Stimulated activated CD4-positive, alpha-beta T cell treated with anti-CD3 and anti-CD28 coated beads, Interleukin-2, amount 100 ng/mL, for 4 hours (primary cell): ENCODE measurements around the gene LY6G6F.

Experiments used
- DNase-seq: peaks from one replicate; pipeline ENCODE4 v3.0.0-alpha.2; 2020; ENCODE audit warnings: low read depth

The LY6G6F gene

GRCh38 chr6:31676904-31677303, 29.8 kb upstream of the LY6G6F start:
- DNase-seq: no peak

- DNase-seq: no peak
Measured at GRCh38 chr6:31677955-31678354, 28.7 kb upstream of the LY6G6F start.

GRCh38 chr6:31680226-31681134, 26.2 kb upstream of the LY6G6F start, which contains the start of gene LY6G5C:
Gene LY6G5C (minus strand): TSS chr6:31681067. CDS start chr6:31680373, 694 bp downstream.
- no peak for DNase-seq

GRCh38 chr6:31681135-31681671, 25.5 kb upstream of the LY6G6F start:
- DNase-seq: no peak

GRCh38 chr6:31683591-31683990, 23.1 kb upstream of the LY6G6F start:
- DNase-seq: no peak

DNA sequence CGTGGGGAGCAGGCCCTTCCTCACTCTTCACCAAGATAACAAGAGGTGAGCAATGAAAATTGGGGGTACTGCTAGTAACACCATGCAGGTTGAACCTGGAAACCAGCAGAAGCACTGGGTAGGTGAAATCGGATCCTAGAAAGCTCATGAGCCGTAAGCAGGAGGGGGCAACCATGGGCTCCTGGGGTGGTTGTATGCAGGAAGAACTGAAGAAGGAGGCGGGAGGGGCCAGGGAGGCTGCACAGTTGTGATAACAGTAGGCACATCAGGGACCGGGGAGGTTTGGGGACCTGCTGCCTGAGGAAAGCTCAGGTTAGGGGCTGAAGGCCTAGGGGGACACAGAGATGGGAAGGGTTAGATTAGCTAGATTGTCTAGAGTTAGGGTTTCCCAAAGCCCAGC, 20.2 kb upstream of the LY6G6F start:
- no peak for DNase-seq

DNA sequence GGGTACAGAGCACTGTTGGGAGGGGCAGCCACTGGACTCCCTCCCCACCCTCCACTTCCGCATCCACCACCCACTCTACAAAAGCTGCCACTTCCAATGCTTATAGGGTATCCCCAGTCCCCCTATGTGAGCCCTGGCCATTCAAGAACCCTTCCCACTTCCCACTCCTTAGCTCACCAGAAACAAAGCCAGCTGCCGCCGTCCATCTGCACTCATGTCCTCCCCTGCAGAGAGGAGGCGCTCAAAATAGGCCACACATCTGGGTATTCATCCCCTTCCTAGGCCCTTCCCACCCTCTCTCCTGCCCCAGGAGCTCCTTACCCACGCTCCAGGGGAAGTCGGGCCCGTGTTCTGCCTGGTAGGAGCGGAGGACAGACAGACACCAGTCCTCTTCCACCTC, 19.3 kb upstream of the LY6G6F start:
- no peak for DNase-seq

DNA sequence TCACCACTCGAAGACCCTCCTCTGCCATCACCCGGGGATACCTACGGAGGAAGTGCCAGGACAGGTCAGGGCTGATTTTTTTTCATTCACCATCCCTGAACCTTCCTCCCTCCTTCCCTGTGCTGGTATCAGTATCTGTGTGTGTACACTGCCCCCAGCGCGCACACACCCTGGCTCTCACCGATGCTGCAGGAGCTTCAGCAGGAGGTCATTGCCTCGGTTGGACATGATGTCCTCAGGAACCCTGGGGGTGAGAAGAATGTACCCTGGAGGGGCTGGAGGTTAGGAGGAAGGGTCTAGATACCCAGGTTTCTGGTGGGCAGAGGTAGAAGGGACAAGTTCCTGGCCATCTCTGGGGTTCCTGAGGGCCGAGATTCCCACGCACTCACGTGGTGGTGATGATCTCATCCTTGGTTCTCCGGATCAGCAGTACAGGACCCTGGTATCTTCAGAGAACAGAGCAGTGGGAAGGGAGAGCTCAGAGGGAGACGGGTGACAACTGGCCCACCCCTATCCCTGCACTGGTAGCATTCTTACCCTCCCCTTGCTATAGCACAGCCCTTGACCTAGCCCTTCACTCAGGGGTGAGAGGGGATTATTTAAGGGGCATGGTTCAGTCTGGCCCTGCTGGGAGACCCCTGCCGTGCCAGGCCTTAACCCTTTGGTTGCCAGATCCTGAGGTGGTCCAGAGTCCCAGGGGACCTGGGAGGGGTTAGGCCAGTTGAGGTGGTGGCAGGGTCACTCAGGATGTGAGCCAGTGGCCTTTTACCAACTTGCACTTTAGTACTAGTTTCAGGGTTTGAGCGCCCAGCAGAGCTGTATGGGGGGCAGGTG, 18.6 kb upstream of the LY6G6F start:
- no peak for DNase-seq

DNA sequence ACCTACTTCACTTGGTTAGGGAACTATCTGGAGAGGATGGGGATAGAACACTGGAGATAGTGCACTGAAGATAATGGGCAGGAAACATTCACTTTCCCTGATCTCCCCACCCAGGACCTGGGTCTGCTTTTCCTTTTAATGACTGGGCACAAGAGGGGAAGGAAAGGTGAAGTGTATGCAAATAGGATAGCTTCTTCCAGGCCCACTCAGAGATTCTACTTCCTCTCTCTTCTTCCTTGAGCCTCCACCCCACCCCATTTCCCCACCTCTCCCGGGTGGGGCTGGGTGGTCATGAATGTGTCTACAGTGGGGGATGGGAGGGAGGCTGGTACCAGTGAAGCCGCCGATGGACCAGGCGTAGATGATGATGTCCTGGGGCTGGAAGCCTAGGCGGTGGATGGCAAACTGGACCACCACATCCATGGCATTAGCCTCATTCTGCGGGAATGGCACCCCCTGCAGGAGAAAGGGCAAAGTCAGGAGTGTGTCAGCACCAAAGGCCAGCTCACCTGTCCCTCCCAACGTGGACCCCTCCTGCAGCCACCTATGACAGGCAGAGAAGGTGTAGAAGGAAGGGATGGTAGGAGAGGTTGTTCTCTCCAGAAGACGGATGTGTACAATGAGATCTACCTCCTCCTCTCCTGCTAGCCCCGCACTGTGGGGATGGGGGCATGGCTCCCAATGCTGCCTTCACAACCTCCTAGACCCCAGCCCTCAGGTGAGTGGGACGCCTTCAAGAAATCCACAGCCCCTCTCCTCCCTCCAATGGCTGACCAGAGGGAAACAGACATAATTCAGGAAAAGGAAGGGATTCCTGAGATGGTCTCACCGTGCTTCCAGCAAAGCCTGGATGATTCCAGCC, 17.2 kb upstream of the LY6G6F start:
- no peak for DNase-seq

GRCh38 chr6:31690231-31691077, 16.2 kb upstream of the LY6G6F start:
- no peak for DNase-seq

DNA sequence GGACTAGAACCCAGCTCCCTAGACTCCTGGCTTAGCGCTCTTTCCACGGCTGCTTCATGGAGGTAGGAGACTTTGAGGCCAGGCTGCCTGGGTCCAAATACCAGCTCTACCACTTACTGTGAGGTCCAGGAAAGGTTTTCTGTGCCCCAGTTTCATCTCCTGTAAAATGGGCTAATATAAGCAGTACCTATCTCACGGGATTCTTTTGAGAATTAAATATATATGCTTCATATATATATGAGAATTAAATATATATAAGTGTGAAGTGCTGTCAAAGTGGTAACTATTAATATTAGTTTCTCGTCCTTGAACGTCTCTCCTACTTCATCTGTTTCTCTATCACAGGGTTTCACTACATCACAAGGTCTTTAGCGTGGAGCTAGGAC, 15.6 kb upstream of the LY6G6F start:
- DNase-seq: no peak

DNA sequence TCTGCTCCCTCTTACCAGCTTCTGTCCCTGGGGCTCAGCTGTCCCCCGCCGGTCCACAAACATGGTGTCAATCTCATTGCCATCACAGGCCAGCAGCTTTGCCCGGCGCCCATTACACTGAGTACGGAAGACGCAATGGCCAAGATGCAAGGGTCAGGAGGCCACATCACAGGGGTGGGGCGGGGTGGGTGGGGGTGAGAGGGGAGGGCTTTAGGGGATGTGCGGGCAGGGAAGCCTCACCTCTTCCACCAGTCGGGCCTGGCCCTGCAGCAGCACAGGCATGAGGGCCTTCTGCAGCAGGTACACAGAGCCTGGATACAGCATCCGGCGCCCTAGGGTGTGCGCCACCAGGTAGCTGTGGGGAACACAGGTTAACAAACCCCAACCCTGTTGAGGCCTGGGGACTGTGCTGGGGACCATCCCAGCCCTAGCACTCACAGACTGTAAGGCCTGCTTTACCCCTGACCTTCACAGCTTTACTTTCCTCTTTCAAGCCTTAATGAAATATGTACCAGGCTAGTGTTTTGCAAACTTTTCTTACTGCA, 15.0 kb upstream of the LY6G6F start:
- DNase-seq: no peak

DNA sequence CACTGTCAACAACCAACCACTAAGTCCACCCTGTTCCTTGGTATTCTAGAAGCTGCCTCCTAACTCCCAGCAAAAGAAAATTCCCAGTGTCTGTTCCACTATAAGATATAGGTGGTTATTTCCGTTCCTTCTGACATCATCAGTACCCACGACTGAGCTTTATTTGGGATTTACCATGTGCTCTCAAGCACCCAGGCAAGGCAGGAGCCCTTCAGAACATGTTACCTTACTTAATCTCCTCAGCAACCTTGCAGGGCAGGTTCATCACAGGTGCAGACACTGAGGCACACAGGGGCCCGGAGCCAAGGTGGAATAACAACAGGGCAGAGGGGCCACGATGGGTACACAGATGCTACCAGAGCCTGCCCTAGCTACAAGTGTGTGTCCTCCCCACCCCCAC, 14.3 kb upstream of the LY6G6F start:
- DNase-seq: no peak

DNA sequence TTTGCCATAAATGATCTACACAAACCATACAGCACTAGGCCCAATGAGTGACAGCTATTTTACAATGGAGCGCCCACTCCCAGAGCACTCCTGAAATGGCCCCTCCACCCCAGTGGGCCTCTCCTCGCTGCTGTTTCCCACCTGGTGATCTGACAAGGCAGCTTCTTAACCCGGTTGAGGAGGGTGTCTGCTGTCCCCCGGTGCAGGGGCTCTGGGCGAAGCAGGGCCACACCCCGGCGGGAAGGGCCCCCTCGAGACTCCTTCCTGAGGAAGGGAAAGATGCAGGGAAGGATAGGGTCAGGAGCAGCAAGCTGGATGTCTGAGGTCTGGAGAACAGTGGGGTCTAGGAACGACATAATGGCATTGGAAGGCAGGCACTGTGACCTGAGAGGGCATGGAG, 13.8 kb upstream of the LY6G6F start:
- DNase-seq: no peak

DNA sequence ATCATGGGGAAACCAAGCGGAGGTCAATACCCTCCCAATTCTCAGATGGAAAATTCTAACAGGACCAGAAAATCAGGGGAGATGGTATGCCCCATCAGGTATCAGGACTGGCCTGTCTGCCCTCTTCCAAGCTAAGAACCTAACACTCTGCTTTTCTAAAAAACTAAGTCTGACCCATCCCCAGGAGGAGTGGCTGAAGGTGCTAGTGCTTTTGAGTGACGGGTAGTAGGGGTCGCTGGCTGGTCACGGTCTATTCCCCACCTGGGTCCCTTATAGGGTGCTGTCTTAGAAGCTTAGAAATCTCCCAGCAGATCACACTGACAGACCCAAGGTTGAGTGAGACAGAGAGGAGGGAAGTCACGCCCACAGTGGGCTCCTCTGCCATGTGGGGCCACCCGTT, 13.1 kb upstream of the LY6G6F start:
- DNase-seq: no peak

- no peak for DNase-seq
Measured at GRCh38 chr6:31697555-31697954, 9.1 kb upstream of the LY6G6F start.

DNA sequence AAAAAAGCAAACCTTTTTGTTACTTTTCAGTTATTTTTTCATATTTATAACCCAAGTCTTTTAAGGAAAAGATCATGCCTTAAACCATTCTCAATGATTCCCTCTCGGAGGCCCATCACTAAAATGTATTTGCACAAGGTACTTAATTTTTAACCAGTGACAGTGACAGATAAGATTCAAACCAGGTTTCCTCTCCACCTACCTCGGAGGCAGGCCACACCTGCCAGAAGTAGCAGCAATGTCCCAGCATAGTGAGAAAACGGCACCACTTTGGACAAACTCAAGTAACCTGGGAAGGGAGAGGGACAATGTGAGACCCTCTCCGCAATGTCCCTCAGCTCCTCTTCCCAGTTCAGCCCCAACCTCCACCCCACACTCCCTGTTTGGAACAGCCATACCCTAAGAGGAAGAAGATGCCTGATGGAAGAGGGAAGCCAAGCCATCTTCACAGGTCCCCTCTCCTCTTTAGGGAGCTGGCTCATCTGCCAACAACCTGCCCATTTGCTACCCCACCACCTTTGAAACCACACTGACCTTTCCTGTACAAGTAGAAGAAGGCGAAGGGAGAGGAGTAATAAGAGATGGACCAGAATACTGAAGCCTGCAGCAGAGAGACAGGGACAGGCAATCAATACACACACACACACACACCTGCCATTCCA, 5.8 kb upstream of the LY6G6F start:
- DNase-seq: no peak

DNA sequence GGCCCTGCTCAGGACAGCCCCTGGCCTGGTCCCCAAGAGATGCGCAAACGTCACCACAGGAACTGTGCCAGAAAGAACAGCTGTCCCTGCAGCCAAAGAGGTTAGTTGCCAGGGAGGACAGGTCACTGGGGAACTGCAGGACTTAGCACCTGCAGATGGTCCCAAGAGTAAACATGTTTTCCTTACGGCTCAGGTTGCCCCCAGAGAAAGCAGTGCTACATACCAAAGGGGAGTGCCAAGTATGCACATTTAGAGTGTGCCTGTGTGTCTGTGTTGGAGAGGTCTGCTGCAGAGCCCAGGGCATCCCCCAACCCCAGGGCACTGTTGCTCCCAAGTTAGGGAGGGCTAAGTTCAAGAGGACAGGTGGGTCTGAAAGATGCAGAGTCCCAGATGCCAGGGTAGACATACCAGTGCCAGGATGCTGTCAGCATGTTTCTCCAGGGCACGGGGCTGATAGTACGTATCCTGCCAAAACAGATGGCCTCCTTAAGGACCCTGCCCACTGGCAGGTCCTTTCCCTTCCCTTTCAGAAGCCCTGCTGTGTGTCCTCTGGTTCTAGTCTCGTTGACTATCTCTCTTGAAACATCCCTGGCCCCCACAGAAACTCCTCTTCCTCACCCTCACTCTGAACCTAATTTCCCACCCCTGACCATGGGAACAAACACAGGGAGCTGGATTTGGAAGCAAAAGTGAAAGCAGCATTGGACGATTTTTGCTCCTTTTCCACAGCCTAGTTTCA, 4.8 kb upstream of the LY6G6F start:
- DNase-seq: no peak

DNA sequence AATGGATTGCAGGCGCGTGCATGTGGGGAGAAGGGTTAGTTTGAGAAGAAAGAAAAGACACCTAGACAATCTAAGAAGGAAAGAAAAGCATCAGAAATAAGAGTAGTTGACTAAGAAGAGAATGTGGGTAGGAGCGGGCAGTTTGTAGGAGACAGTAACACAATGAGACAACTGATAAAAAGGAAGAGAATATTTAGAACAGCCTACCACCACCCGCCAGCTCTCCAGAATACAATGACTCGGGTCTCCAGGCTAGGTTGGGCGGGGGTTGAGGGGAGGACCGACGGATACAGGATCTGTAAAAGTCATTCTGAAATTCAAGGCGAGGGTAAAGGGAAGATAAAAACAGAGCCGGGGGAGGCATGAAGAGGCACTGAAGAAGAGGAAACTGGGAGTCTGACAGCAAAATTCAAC, 4.3 kb upstream of the LY6G6F start:
- DNase-seq: no peak
